ENCODE measurements around the gene FBXO46. TPM values are rescaled to one million over a fixed set of nuclear protein-coding genes. Genes with fewer than 3 reads are reported as not detected.
"Not testable (repeated sequence)": the region's sequence is repeated elsewhere in the genome, so short reads cannot be mapped to it uniquely, and the experiment has no call there.

Gene FBXO46
- total RNA-seq, 1 donor from 2014 or later: 38.3 TPM

- intact Hi-C loops (cut with micrococcal nuclease): no loop called here
These were observed 35.7 kb upstream of the FBXO46 start for GRCh38 chr19:45766296-45766868.

DNA sequence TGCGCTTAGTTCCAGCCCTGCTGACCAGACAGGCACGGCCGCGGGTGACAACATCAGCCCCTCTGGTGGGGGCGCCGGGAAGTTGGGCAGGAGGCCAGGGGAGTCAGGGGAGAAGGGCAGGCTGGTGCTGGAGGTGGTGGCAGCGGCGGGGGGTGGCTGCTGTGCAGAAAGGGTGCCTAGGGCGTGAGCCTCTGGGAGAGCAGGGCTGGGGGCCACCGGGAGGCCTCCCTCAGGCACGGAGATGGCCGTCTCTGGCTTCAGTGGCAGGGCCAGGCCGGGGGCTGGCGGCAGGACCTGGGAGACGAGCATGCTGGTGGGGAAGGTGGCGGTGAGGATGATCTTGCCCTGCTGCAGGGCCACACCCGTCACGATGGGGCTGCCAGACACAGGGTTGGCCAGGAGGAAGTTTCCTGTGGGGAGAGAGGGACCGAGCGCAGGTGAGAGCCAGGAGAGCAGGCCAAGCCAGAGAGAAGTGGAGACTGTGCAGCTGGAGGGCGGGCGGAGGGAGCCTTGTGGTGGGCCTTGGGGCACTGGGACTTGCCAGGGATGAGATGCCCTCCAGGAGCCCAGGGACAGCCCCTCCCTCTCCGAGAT, 35.1 kb upstream of the FBXO46 start:
- intact Hi-C loops (cut with micrococcal nuclease): no loop called here

DNA sequence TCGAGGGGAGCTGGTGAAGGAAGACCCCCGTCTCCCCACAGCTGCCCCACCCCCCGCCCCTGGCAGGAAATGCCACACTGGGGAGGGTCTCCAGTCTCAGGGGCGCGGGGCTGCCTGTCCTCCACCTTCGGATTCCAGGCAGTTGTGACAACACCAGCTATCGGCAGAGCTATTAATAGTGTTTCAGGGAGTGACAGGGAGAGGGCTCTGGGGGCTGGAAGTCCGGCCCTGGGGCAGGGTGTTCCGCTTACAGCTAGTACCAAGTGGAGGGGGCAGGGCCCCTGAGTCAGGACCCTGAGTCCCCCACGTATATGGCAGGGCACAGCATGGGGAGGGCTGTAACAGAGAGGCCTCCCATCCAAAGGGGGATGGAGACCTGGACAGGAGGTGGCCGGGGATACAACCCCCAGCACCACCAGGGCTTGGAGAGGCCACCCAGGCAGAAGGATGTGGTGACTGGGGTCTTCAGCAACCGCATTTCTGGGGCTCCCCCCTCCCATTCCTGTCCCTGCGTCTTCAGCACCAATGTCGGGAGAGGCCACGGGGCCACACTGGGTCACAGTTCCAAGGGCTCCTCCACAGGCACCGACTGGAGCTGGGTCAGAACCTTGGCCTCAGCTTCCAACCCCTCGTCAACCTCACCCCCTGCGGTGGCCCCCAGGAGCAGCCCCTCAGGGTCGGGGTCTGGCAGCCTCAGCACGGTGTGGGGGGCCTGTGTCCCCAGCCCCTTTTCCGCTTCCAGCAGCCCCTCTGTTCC, 34.4 kb upstream of the FBXO46 start:
- intact Hi-C loops (cut with micrococcal nuclease): no loop called here

GRCh38 chr19:45764475-45764874, 33.8 kb upstream of the FBXO46 start:
- intact Hi-C loops (cut with micrococcal nuclease): no loop called here

GRCh38 chr19:45763691-45764294, 33.1 kb upstream of the FBXO46 start:
- intact Hi-C loops (cut with micrococcal nuclease): no loop called here

- intact Hi-C loops (cut with micrococcal nuclease): no loop called here
These were observed 32.4 kb upstream of the FBXO46 start for GRCh38 chr19:45762870-45763631.

- intact Hi-C loops (cut with micrococcal nuclease): no loop called here
These were observed 31.0 kb upstream of the FBXO46 start for GRCh38 chr19:45761714-45762113.

DNA sequence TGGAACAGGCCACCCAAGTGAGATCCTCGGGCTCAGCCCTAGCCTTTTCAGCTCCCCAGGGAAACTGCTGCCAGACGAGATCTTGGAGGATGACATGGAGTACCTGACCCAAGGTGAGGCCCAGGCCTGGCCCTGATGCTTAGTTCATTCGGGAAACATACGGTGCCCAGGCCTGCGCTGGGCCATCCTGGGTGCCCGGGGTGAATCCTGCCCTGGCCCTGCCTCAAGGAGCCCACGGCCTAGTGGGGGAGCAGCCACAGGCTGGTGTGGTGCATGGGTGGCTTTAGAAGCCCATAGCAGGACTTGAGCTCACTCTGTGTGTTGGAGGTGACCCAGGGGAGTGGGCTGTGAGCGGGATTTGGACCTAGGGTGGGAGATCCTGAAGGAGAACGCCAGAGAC, 28.2 kb upstream of the FBXO46 start:
- intact Hi-C loops (cut with micrococcal nuclease): no loop called here

- intact Hi-C loops (cut with micrococcal nuclease): no loop called here
These were observed 27.0 kb upstream of the FBXO46 start for GRCh38 chr19:45757695-45758094.

DNA sequence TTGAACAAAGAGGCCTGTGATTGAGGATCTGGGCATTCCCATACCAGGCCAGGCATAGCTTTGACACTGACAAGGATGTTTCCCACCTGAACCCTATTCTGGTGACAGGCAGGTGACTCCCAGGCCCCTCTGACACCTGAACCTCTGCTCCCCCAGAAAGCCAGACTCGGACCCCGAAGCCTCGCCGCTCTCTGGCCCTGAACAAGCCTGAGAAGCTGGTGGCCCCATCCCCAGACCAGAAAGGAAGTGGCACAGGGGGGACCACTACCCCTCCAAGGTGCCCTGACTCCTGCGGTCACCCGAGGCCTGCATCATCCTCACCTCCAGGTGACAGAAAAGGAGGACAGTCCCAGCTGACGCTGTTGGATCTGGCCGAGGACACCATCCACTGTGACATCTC, 23.6 kb upstream of the FBXO46 start:
- intact Hi-C loops (cut with micrococcal nuclease): no loop called here

- intact Hi-C loops (cut with micrococcal nuclease): no loop called here
These were observed 22.9 kb upstream of the FBXO46 start for GRCh38 chr19:45753548-45753947.

- intact Hi-C loops (cut with micrococcal nuclease): no loop called here
These were observed 21.9 kb upstream of the FBXO46 start for GRCh38 chr19:45752639-45753038.

DNA sequence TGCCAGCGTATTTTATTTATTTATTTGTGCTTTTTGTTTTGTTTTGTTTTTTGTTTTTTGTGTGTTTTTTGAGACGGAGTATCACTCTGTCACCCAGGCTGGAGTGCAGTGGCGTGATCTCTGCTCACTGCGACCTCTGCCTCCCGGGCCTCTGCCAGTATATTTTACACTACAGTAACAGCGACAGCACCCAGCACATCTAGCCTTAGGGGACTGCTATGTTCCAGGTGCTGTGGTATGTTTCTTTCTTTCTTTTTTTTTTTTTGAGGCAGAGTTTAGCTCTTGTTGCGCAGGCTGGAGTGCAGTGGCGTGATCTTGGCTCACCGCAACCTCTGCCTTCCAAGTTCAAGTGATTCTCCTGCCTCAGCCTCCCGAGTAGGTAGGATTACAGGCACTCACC, 20.8 kb upstream of the FBXO46 start:
- intact Hi-C loops (cut with micrococcal nuclease): not testable (repeated sequence)

- intact Hi-C loops (cut with micrococcal nuclease): no loop called here
These were observed 16.8 kb upstream of the FBXO46 start for GRCh38 chr19:45747513-45747912.

DNA sequence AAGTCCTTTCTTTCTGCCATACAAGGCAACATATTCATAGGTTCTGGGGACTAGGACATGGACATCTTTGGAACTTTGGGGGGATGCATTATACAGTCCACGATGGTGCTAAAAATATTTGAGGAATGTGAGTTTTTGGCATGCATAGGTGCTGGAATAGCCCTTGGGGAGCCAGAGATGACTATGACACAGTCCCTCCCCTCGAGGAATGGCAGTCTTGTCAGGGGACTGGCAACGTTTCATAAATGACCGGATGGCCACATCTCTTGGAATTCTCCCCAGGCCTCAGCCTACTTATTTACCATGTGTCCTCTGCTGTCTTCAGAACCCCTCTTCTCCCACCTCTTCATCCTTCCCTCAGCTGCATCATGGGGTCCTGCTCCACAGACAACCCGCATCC, 16.2 kb upstream of the FBXO46 start:
- intact Hi-C loops (cut with micrococcal nuclease): no loop called here

- intact Hi-C loops (cut with micrococcal nuclease): no loop called here
These were observed 14.9 kb upstream of the FBXO46 start for GRCh38 chr19:45745606-45746005.

DNA sequence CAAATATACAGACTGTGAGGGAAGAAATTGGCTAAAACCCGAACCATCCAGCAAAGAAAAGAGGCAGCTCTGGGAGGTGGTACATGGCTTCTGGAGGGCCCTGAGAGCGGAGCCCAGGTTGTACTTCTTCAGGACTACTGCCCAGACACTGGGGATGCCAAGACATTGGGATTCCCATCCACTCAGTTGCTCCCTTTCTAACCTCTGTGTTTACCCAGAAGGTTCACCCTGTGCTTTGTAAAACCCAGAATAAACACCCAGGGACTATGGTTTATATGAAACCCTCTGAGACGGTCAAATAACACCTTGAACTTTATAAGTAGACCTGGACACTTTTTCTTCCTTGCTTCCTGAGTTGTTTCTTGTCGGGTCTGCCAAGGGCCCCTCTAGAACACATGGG, 12.3 kb upstream of the FBXO46 start:
- intact Hi-C loops (cut with micrococcal nuclease): no loop called here

DNA sequence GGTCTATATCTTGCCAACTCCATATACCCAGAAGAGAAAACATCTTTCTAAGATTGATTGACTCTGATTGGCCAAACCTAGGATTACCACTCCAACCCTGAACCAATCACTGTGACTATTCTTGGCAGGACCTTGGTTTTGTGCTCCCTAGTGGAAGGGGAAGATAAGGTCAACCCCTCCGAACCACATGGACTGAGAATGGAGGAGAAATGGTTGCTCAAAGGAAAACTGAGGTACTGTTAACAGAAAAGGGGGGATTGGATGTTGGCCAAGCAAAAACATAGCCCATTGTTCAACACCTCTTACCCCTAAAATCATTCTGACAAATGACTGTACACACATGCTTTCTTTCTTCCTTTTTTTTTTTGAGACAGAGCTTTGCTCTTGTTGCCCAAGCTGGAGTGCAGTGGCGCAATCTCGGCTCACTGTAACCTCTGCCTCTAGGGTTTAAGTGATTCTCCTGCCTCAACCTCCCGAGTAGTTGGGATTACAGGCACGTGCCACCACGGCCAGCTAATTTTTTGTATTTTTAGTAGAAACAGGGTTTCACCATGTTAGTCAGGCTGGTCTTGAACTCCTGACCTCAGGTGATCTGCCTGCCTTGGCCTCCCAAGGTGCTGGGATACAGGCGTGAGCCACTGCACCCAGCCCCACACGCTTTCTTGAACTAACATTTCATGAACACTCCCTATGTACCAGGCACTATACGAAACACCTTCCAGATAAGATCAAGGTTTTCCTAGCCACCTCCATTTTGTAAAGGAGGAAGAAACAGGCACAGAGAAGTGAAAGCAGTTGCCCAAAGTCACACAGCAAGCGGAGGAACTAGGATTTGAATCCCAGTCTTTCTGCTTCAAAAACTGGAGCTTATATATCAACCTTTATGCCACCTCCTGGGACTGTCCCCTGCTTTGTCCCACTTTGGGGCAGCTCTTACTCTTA, 9.1 kb upstream of the FBXO46 start:
- intact Hi-C loops (cut with micrococcal nuclease): no loop called here

DNA sequence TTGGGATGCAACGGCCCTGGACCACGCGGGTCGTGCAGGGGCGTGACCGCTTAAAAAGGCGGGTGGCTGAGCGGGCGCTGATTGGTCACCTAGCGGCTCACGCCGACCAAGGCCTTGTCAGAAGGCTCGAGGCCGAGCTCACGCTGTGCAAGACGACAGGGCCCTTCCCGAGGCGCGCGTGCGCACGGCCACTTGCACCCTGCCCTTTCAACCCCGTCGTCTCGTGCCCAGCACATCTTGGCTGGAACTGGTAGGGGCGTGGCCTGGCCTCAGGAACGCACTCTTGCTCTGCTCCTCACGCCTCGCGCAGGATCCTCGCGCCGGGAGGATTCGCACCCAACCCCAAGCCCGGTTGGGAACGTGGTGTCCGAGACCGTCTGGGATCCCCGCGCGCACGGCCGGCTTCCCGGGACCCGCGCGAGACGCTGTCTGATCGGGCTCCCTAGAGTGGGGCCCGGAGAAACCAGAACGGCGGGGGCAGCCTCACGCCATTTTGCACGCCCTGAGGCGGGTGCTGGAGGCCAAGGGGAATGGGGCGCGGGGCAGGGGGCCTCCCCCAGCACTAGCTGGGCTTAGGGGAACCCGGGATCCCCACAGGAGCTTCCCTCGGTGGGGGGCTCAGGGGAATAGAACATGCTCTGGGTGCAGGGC, 2.6 kb upstream of the FBXO46 start, which contains the start of gene MEIOSIN:
Gene MEIOSIN, plus strand, starts transcription at position 280 of the 651 bp plus-strand sequence. CDS start 1,938 bp downstream, outside the sequence.
- intact Hi-C loops (cut with micrococcal nuclease): no loop called here

- intact Hi-C loops (cut with micrococcal nuclease): loop anchor here (1.0 to 2.0 kb wide), 5 partner anchors 13 to 157 kb away; partner anchors contain the start of genes IRF2BP1, OPA3, SIX5 and SYMPK
These were observed 851 bp downstream of the FBXO46 start for GRCh38 chr19:45729800-45730290.
